Measurements from ENCODE around the gene RPGRIP1. TPM values are rescaled to one million over a fixed set of nuclear protein-coding genes. Genes with fewer than 3 reads are reported as not detected.

Gene RPGRIP1
- total and polyA plus RNA-seq, 2 of the 4 experiments (the other 2 are of a cell fraction), result not detected

DNA sequence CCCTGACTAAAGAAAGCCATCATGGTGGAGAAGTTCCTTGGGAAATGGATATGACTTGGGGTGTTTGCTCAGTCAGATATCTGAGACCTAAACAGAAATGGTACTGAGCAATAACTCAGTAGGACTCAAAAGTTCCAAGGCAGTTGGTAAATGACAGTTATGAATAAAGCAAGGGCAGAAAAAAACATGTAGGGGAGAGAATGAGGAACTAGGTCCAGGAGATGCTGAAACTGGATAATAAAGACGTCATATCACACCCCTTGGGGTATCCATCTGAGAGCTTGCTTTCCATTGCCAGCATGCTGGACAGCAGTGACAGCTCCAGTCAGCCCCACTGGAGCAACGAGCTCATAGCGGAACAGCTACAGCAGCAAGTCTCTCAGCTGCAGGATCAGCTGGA lies 37.5 kb downstream of the RPGRIP1 start:
- no peaks in the 10 kb centered on the region for H4K20me1 ChIP-seq (ENCODE audit: insufficient read depth, low read length)
- no peak overlapping the region for H3K14ac ChIP-seq (replicated peaks; ENCODE audit: low read depth, low read length)
- no peak overlapping the region for H4K5ac ChIP-seq (ENCODE audit: low read depth, low read length)
- dilution Hi-C loops (cut with HindIII; ENCODE audit: low sequenced_read_pairs, unreplicated experiment), result no loop called here
- ATAC-seq (ENCODE audit: low read depth) (no peak), DNase-seq (no peak)
- intact Hi-C loops (cut with micrococcal nuclease), result no loop called here
- ChIA-PET POLR2A (ENCODE audit: unreplicated experiment) (interaction anchor here (0.7 kb wide), 1 partner anchor 65 kb away, joined by 3 read pairs; no protein-coding TSS in a partner anchor), CTCF (no interaction called here)
- no peak overlapping the region for H2BK120ac ChIP-seq (ENCODE audit: low read depth, low read length)
- H3K18ac ChIP-seq (ENCODE audit: low read depth, low read length), result no peak overlapping the region
- no peak overlapping the region for H3K23ac ChIP-seq (ENCODE audit: low read depth, low read length)
- TF ChIP-seq MAZ (IDR thresholded peaks at IDR 0.05; ENCODE audit: borderline replicate concordance, low read depth, low read length) (no peak), CTCF (conservative IDR thresholded peaks at IDR 0.05; ENCODE audit: low read depth, low read length) (no peak), MAFK (IDR thresholded peaks at IDR 0.05; ENCODE audit: low read depth, low read length) (no peak), NFE2L2 (IDR thresholded peaks at IDR 0.05; ENCODE audit: low read depth, low read length) (no peak), RFX5 (IDR thresholded peaks at IDR 0.05; ENCODE audit: low read depth, low read length) (no peak)
- H2BK5ac ChIP-seq (ENCODE audit: low read depth, low read length, poor library complexity, severe bottlenecking), result no peak overlapping the region
- no TSS peak for BruUV-seq (replicated peaks)
- H2AFZ ChIP-seq (replicated peaks; ENCODE audit: low read length, poor library complexity), result peak overlapping the region; percentile 32
- H4K8ac ChIP-seq (ENCODE audit: low read depth in 2 of 2, low read length in 2 of 2), result no peak overlapping the region
- peak overlapping the region; percentile 28 for H2AK9ac ChIP-seq (replicated peaks; ENCODE audit: low read depth, low read length, poor library complexity)
- no peaks in the 10 kb centered on the region for H3K9me1 ChIP-seq (ENCODE audit: insufficient read depth, low read length)
- in situ Hi-C loops (cut with MboI; ENCODE audit: low sequenced_read_pairs), result no loop called here
- no peak overlapping the region for H3K9ac ChIP-seq (ENCODE audit: low read depth, low read length)
- H2AK5ac ChIP-seq (ENCODE audit: low read depth, low read length), result no peak overlapping the region
- no peak overlapping the region for H4K91ac ChIP-seq (ENCODE audit: insufficient read depth, low read depth, low read length)
- H3K4me2 ChIP-seq (ENCODE audit: low read depth, low read length), result no peak overlapping the region
- no peak overlapping the region for H3K56ac ChIP-seq (ENCODE audit: extremely low read depth, insufficient read depth, low read length)
- H3K4ac ChIP-seq (ENCODE audit: low read depth, low read length), result no peak overlapping the region
- no peak overlapping the region for H2BK15ac ChIP-seq (ENCODE audit: low read depth, low read length)
- no peaks in the 10 kb centered on the region for H3K9me3 ChIP-seq (ENCODE audit: control insufficient read depth, insufficient read depth, low read length)
- peaks cover 20% of the 10 kb centered on the region for H3K27me3 ChIP-seq (ENCODE audit: control insufficient read depth, insufficient read depth, low read length)
- 60% methylated on average over 1 of the region's 3 CpGs; no CpG with 5 or more reads in 1 of the 2 experiments for whole genome bisulfite sequencing, 2 experiments (ENCODE audit: extremely low coverage in 2 of 2, insufficient read length in 1 of 2)
- no peak overlapping the region for H3K27ac ChIP-seq (ENCODE audit: insufficient read depth, low read length)
- H3K36me3 ChIP-seq (ENCODE audit: control insufficient read depth, insufficient read depth, low read length), result no peaks in the 10 kb centered on the region
- no peak overlapping the region for H3K4me3 ChIP-seq (ENCODE audit: insufficient read depth, low read depth, low read length)
- H3K79me1 ChIP-seq (ENCODE audit: low read depth in 1 of 2, low read length in 2 of 2), result no peaks in the 10 kb centered on the region
- H3K4me1 ChIP-seq (ENCODE audit: control insufficient read depth, insufficient read depth, low read length), result no peaks in the 10 kb centered on the region
- no peak overlapping the region for H2BK20ac ChIP-seq (ENCODE audit: low read depth, low read length)

Measured in IMR-90 (cell line).